Testis (tissue), 3 donors: ENCODE results near the gene PDILT. TPM values are rescaled to one million over a fixed set of nuclear protein-coding genes. Genes with fewer than 3 reads are reported as not detected.

Experiments
- DNase-seq: peaks from one replicate; pipeline ENCODE4 v3.0.0-alpha.2; 2019
- H3K27ac ChIP-seq, 2 donors: fragments of 200-600 bp; sonication (generic); one replicate each; pipeline ENCODE4 v1.5.1; 2019
- H3K27me3 ChIP-seq: fragments of 200-600 bp; sonication (generic); one replicate; pipeline ENCODE4 v1.5.1; 2019
- H3K36me3 ChIP-seq: fragments of 200-600 bp; sonication (generic); one replicate; pipeline ENCODE4 v1.5.1; 2017; ENCODE audit warnings: low read depth; ENCODE audit errors: missing control alignments
- H3K4me1 ChIP-seq: fragments of 200-600 bp; sonication (generic); one replicate; pipeline ENCODE4 v1.5.1; 2019
- H3K4me3 ChIP-seq, 2 donors: fragments of 200-600 bp; sonication (generic); one replicate each; pipeline ENCODE4 v1.5.1; 2017 to 2019
- H3K9me3 ChIP-seq: fragments of 200-600 bp; sonication (generic); one replicate; pipeline ENCODE4 v1.5.1; 2017
- POLR2A ChIP-seq: fragments of 450-650 bp; IDR thresholded peaks from one replicate; pipeline ENCODE4 v1.6.1; 2017; ENCODE audit warnings: antibody characterized with exemption, mild to moderate bottlenecking, moderate library complexity
- WGBS, 2 donors: methylation state at CpG; one replicate each; pipeline ENCODE4 v1.1.5; 2018; 5-methylcytosine and 5-hydroxymethylcytosine counted together
- intact Hi-C: fragments of 100-400 bp; cut with DNase I; formaldehyde crosslinking; loops from one replicate; pipeline ENCODE4 v1.15.1; 2023; ENCODE audit warnings: low total_unique reads
- polyA plus RNA-seq: library from polyadenylated mRNA; stranded (reverse); fragments of 350-450 nt; fragmentation: Illumina TruSeq; extraction: RNeasy Lipid Tissue Mini Kit (QIAGEN cat#74804); gene quantifications from one replicate; pipeline ENCODE4 v1.2.3, GENCODE V29; 2014; ENCODE audit warnings: low read depth, low replicate concordance; ENCODE audit not compliant: insufficient read depth
- total RNA-seq, 2 donors: library from RNA; depleted of rRNA; stranded (reverse); fragments of >200 nt; gene quantifications; one replicate each; pipeline ENCODE4 v1.2.3, GENCODE V29; 2016
- TF ChIP-seq, protein P1 (sequence below), 3 experiments: fragments of 450-650 bp in 2 of 3; fragments of 200-600 bp in 1 of 3; sonication (generic) in 1 of 3; IDR thresholded peaks; one replicate each; pipeline ENCODE4 v1.5.1; 2016 to 2019; ENCODE audit warnings: antibody characterized with exemption in 3 of 3, mild to moderate bottlenecking in 2 of 3, moderate library complexity in 1 of 3

The PDILT gene
- total and polyA plus RNA-seq, 3 donors from 2014 or later: 5.8 to 26.8 (median 10.1) TPM

DNA sequence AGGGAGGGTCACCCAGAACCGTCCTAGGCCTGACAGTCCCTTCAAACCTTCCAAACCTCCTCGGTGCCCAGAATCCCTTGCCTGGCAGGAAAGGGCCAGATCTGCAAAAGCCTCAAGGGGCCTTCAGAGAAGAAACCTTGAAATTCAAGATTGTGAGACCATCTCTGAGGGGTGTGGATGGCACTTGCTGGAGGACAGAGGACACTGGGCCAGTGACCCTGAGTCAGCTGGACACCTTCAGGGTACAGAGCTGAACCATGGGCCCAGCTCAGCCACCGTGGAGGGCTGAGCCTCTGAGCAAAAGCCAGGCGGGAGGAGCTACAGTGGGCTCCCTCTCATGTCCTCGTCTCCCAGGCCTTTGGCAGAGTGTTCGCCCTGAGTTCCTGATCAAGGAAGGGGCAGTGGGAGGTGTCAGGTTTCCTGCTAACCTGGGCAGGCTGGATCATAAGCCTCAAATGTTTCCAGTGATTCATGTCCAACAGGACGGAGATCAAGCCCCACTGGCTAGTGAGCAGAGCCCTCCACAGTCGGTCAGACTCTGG lies 3.0 kb downstream of the PDILT start:
- no peak overlapping the region for H3K4me3 ChIP-seq
- H3K9me3 ChIP-seq: no peaks in the 10 kb centered on the region
- no peak for DNase-seq
- intact Hi-C loops: no loop called here
- no peaks in the 10 kb centered on the region for H3K27me3 ChIP-seq
- WGBS, 2 donors: 72 to 76% methylated on average over 8 of the region's 8 CpGs
- TF ChIP-seq POLR2A: no peak
- TF ChIP-seq, protein P1, sequence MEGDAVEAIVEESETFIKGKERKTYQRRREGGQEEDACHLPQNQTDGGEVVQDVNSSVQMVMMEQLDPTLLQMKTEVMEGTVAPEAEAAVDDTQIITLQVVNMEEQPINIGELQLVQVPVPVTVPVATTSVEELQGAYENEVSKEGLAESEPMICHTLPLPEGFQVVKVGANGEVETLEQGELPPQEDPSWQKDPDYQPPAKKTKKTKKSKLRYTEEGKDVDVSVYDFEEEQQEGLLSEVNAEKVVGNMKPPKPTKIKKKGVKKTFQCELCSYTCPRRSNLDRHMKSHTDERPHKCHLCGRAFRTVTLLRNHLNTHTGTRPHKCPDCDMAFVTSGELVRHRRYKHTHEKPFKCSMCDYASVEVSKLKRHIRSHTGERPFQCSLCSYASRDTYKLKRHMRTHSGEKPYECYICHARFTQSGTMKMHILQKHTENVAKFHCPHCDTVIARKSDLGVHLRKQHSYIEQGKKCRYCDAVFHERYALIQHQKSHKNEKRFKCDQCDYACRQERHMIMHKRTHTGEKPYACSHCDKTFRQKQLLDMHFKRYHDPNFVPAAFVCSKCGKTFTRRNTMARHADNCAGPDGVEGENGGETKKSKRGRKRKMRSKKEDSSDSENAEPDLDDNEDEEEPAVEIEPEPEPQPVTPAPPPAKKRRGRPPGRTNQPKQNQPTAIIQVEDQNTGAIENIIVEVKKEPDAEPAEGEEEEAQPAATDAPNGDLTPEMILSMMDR (IDR thresholded peaks at IDR 0.05): no peak
- no peaks in the 10 kb centered on the region for H3K4me1 ChIP-seq
- H3K27ac ChIP-seq: no peak overlapping the region
- H3K36me3 ChIP-seq: no peaks in the 10 kb centered on the region

DNA sequence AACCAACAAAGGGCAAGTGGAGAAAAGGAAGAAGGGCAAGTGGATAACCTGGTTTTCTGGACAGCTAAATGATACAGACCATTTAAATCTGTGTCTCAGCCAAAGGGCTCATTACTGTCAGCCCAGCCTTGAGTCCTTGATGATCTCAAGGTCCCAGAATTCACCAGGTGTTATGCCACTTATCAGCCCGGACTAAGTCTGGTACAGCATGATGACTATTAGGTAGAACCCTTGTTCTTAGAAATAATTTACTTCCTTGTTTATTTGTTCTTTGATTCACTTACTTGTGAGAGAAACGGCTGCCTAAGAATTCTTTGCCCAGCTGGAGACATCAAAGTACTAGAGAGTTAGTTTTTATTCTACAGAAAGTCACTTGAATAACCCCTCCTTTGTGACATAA lies 3.5 kb downstream of the PDILT start:
- H3K4me1 ChIP-seq: no peaks in the 10 kb centered on the region
- H3K36me3 ChIP-seq: no peaks in the 10 kb centered on the region
- H3K9me3 ChIP-seq: no peaks in the 10 kb centered on the region
- WGBS, 2 donors: 46 to 56% methylated on average over 2 of the region's 2 CpGs
- TF ChIP-seq POLR2A: no peak
- TF ChIP-seq, protein P1 (IDR thresholded peaks at IDR 0.05): no peak
- DNase-seq: no peak
- intact Hi-C loops: no loop called here
- H3K4me3 ChIP-seq: no peak overlapping the region
- H3K27ac ChIP-seq: no peak overlapping the region
- no peaks in the 10 kb centered on the region for H3K27me3 ChIP-seq

DNA sequence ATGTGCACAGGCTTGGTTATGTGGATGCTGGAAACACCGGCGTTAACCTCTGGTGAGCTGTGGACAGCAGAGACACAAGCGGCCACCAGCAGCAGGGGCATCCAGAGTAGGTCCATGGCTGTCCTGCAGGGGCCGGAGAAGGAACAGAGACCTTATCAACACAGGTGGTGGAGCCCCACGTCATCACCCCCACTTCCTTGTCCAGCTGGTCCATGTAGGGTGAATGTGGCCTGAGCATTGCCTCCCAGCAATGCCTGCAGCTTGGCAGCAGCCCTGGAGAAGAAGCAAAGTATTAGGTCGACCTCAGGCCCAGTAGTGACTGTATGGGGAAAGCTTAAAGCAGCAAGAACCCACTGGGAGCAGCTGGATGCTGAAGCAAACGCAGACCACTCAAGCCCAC lies 5.4 kb downstream of the PDILT start:
- TF ChIP-seq, protein P1 (IDR thresholded peaks at IDR 0.05): no peak
- Histone ChIP-seq H3K4me3 (no peak overlapping the region), H3K27me3 (no peaks in the 10 kb centered on the region), H3K27ac (no peak overlapping the region), H3K4me1 (peaks cover under 1% of the 10 kb centered on the region), H3K36me3 (no peaks in the 10 kb centered on the region), H3K9me3 (no peaks in the 10 kb centered on the region)
- 58 to 73% methylated on average over 4 to 7 of the region's 7 CpGs for WGBS, 2 donors
- intact Hi-C loops: no loop called here
- DNase-seq: no peak

DNA sequence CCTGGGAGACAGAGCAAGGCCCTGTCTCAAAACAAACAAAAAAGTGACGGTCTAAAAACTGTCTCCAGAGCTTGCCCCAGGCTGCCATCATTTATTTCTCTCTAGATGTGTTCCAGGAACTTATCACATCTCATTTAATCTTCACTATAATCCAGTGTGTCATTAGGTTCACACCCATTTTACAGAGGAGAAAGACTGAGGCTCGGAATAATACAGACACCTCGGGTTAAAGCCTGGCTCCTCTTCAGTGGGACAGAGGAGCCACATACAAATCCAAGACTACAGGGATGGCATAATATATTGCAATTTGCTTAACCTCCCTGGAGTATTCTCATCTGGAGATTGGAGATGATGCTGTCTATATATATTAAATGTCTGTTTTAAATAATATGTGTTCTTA lies 5.9 kb downstream of the PDILT start:
- no peak overlapping the region for H3K4me3 ChIP-seq
- peaks cover 6% of the 10 kb centered on the region for H3K4me1 ChIP-seq
- no peak for DNase-seq
- no peaks in the 10 kb centered on the region for H3K9me3 ChIP-seq
- H3K36me3 ChIP-seq: no peaks in the 10 kb centered on the region
- H3K27me3 ChIP-seq: no peaks in the 10 kb centered on the region
- WGBS, 2 donors: 92 to 95% methylated on average over 3 of the region's 3 CpGs
- intact Hi-C loops: no loop called here
- TF ChIP-seq, protein P1 (IDR thresholded peaks at IDR 0.05): no peak
- no peak for TF ChIP-seq POLR2A
- H3K27ac ChIP-seq: no peak overlapping the region

DNA sequence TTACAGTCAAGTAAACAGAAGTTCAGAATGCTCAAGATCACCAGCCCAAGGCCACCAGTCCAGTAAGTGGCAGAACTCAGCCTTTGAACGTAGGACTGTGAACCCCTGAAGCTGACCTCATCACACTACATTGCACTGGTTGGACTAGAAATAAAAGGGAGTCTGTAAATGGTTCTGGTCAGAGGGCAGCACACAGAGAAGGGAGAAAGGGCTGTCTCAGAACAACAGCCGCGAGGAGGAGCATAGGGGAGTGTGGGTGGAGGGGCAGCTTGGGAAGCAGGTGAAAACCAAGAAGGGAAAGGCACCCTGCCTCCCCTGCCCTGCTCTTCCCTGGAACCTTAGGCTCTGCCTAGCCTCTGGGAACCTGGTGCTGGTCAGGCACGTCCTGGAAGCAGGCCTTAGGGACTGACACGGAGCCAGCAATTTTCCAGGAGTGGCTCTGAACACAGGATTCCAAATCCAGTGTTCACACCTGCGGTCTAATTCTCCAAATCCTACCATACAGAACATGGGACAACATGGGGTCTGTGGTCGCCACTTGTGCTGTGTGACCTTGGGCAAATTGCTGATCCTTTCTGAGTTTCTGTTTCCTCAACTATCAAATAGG lies 7.0 kb downstream of the PDILT start:
- intact Hi-C loops: no loop called here
- no peak for DNase-seq
- 86 to 88% methylated on average over 7 of the region's 7 CpGs for WGBS, 2 donors
- no peaks in the 10 kb centered on the region for H3K9me3 ChIP-seq
- H3K36me3 ChIP-seq: no peaks in the 10 kb centered on the region
- no peaks in the 10 kb centered on the region for H3K27me3 ChIP-seq
- H3K4me3 ChIP-seq: no peak overlapping the region
- no peak overlapping the region for H3K27ac ChIP-seq
- no peak for TF ChIP-seq POLR2A
- TF ChIP-seq, protein P1 (IDR thresholded peaks at IDR 0.05): no peak
- H3K4me1 ChIP-seq: peaks cover 6% of the 10 kb centered on the region
